ENCODE measurements around the gene PPP1R3C.

- TF ChIP-seq POLR2A (IDR thresholded peaks at IDR 0.05; ENCODE audit: low read depth, low read length) (peak; percentile 34; the same call in 1 of the 2 replicates), CTCF (conservative IDR thresholded peaks at IDR 0.05; ENCODE audit: low read depth, low read length) (no peak), CEBPB (IDR thresholded peaks at IDR 0.05; ENCODE audit: low read depth, low read length) (no peak), RCOR1 (IDR thresholded peaks at IDR 0.05; ENCODE audit: insufficient replicate concordance, low read length) (no peak), SMC3 (IDR thresholded peaks at IDR 0.05; ENCODE audit: low read depth, low read length) (peak; percentile 5; the same call in 1 of the 2 replicates), ELK1 (IDR thresholded peaks at IDR 0.05; ENCODE audit: borderline replicate concordance, low read depth, low read length) (no peak)
Observed at GRCh38 chr10:91613411-91614187, 19.3 kb downstream of the PPP1R3C start.
